LNCAP (cell line): ENCODE data around the gene MRM1.

Experiments used
- TF ChIP-seq, protein P1 (sequence below): fragments of 450-650 bp; IDR thresholded peaks from 2 replicates; pipeline ENCODE4 v1.5.1; 2017; ENCODE audit warnings: mild to moderate bottlenecking

Gene MRM1

DNA sequence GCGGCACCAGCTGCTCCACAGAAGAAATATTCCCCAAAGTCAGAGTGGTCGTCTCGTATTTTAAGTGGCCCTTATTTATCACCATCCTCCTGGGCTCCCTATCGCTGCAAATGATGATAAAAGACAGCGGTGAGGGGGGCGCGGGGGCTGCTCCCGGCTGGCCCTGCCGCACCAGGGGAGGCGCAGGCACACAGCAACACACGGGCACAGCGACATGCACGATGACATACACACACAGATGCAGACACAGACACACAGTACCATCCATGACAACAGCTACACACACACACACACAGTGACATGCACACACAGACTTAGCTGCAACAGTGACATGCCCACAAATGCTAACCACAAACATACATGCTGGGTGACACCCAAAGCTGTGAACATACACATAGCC lies 52.5 kb downstream of the MRM1 start:
- TF ChIP-seq, protein P1, sequence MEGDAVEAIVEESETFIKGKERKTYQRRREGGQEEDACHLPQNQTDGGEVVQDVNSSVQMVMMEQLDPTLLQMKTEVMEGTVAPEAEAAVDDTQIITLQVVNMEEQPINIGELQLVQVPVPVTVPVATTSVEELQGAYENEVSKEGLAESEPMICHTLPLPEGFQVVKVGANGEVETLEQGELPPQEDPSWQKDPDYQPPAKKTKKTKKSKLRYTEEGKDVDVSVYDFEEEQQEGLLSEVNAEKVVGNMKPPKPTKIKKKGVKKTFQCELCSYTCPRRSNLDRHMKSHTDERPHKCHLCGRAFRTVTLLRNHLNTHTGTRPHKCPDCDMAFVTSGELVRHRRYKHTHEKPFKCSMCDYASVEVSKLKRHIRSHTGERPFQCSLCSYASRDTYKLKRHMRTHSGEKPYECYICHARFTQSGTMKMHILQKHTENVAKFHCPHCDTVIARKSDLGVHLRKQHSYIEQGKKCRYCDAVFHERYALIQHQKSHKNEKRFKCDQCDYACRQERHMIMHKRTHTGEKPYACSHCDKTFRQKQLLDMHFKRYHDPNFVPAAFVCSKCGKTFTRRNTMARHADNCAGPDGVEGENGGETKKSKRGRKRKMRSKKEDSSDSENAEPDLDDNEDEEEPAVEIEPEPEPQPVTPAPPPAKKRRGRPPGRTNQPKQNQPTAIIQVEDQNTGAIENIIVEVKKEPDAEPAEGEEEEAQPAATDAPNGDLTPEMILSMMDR, result no peak

DNA sequence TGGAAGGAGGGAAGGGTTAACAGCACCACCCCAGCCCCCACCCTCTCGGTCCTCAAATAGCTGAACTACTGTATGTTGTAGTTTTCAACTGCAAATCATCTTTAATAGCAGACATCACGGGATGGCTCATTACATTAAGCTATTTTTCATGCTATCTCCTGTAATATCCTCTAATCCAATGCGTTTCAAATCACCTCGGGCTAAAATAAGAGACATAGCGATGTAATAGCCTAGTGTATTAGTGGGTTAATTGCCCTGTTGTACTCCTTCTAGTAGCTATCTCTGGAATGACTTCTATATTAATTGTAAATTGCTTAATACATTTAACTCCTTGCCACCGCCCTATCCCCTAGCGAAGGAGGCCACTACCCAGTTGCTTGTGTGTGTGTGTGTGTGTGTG lies 54.3 kb downstream of the MRM1 start:
- TF ChIP-seq, protein P1, result no peak

DNA sequence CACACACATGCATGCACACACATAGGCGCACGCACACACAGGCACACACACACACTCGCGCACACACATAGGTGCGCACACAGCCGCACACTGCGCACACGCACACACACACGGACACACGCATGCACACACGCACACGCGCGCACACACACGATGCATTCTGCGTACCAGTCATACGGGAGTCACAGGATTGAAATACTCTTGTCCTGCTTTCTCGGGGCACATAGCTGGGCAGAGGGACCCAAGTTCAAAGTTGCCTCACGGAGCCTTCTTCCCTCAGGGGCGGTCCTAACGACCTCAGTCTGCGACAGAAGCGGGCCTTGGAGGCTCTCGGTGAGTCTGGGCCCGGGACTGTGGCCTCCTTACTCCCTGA lies 56.0 kb downstream of the MRM1 start:
- TF ChIP-seq, protein P1, result no peak

DNA sequence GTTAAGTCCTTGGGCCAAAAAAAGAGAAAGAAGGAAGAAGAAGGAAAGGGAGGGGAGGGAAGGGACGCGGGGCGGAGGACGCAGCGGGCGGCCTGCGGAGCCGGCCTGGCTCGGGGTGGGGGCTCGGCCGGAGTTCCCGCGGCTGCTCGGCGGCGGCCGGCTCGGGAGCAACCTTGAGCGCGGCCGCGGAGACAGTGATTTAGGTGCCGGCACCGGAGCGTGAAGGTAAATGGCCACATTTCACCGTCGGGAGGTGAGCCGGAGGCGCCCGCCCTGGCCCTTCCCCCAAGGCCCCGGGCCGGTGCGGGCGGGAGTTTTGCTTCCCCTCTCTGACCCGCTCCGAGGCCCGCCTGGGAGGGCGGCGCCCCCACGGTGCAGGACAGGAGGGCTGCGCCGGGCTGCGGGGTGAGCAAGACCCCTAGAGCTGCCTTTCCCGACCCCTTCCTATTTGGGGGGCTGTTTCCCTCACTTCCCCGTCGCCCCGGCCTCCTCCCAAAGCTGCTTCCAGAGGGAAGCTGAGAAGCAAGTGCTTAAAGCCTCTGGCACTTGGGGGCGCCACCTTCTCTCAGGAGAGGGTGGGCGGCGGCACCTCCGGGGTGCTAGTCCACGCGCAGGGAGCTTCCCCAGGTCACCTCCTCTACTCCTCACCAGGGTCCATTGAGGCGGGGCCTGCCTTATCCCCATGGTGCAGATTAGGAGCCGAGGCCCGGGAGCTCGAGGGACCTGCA lies 56.5 kb downstream of the MRM1 start:
- TF ChIP-seq, protein P1, result 0 out of 2 replicates have a peak, but pooled peaks have one; percentile 11
